IPS DF 4.7 (cell line): Measurements from ENCODE around the gene SLC34A1.

Experiments used
- DNase-seq: peaks from one replicate; pipeline ENCODE4 v3.0.0-alpha.2; 2013; ENCODE audit warnings: low spot score; ENCODE audit errors: extremely low read depth

SLC34A1 gene

DNA sequence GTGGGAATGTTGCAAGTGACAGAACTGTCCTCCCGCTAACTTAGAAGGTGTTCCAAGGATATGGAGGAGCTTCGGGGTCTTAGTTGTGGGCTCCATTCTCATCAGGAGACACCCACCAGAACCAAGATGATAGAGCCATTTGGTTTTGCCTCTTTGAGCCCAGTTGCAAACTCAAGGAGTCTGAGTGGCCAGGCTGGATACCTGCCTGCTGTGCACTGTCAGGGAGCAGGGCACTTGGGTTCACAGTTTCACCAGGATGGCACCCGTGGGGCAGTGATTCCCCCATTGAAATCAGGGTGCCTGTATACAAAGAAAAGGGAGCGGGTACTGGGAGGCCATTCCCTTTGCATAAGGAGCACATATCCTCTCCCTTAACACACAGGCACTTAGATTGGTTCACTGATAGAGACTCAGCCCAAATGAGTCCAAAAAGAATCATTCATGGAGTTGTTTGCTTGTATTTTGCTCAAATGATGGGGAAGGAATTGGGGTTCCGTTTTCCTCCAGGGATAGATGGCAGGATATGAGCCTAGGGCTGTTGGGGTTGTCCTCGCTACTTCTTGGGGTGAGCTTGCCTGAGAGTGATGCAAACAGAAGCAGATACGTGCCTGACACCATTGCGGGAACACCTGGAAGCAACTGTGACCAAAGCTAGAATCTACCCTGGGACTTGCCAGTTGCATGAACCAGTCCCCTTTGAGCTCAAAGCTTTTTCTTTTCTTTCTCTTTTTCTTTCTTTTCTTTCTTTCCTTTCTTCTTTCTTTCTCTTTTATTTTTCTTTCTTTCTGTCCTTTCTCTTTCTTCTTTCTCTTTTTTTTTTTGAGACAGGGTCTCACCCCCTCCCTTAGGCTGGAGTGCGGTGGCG lies 61.0 kb downstream of the SLC34A1 start:
- DNase-seq: no peak

DNA sequence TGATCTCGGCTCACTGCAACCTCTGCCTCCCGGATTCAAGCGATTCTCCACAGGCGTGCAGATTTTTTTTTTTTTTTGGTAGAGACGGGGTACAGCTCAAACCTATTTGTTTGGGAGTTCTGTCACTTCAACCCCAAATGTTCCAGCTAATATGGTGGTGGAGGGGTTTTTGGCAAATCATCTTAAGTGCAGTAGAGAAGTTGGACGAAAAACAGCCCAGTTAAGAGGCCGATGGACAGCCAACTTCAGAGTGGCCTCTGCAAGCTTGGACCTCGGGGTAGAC lies 61.6 kb downstream of the SLC34A1 start:
- no peak for DNase-seq

DNA sequence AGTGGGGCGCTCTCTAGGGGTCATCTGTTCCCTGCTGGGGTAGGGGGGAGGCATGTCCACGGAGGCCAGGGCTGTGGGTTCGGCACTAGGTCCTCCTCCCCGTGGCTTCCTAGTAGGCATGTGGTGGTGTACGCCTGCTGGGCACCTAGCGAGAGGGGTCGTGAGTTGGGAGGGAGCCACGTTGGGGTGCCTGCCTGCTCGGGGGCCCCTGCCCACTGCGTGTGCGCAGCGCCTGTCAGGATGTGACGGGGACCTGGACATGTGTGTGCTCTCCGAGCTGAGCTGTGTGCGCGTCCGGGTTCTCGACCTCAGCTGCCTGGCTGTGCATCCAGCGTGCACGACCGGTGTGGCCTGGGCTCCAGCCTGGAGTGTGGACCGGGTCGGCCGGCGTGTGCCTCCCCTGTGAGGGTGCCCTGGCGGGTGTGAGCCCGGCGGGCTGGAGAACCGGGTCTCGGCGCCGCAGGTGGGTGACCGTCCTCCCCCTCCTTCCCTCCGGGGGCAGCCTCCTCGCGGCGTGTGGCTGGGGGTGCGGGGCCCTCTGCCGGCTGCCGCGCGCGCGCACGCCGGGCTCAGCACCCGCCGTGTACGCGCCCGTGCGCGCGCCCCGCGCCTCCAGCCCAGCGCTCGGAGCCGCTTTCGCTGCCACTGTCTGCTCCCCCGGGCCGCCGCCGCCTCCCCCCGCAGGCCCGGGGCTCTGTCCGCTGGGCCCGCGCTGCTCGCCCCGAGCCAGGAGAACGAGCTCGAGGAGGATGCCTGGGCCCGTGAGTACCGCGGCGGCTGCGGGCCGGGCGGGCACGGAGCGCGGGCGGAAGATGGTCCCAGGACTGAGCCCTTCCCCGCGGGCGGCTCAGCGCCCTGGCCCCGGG lies 62.2 kb downstream of the SLC34A1 start, which contains the start of gene PRR7:
PRR7 (plus strand) TSS at position 615 of the 866 bp plus-strand sequence. CDS start 8,254 bp downstream, outside the sequence.
- no peak for DNase-seq

DNA sequence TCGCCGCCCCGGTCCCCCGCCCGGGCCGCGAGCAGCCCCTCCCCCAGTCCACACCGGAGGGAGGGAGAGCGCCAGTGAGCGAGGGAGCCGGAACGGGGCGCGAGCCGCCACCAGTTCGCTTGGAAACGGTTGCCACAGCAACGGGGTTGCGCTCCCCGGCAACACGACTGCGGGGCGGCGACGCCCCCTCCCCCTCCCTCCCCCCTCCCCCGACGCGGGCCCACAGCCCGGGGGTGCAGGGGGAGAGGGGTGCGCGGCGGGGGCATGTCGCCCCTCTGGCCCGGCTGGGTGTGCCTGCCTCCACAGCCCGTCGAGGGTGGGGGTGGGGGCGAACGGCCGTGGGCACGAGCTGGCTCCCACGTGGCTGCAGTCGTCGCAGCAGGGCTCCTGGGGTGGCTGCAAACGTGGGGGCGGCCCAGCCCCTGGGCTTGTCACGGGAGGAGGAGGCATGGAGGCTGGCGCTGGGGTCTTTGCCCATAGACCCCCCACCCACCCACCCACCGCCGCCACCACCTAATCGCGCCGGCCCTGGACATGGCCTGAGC lies 62.9 kb downstream of the SLC34A1 start:
- DNase-seq: no peak

DNA sequence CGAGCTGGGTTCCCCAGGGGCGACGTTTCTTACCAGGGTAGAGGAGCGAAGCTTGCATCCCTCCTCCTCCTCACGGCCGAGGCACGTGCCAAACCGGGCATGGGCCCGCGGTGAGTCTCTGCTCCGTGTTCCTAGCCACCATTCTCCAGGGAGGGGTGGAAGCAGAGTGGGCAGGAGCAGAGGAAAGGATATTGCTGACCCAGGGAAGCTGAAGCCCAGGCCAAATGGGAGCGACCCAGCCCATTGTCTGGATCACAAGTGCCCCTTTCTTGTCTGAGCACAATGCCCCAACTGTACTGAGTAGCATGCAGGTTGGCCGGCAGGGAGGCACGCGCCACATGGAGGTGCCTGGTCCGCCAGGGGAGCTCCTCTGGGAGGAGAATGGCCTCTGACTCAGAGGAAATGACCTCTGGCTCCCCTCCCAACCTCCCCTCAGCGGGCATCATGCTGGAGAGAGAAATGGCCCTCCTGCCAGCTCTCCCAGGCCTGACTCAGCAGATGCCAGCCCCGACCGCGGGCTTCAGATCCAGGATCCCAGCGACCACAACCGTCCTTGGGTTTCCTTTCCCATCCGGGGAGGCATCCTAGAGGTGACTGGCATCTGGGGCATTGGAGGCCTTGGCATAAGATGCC lies 63.5 kb downstream of the SLC34A1 start:
- no peak for DNase-seq
